PFSK-1 (cell line): ENCODE results near the gene SETD1B.

Source experiments
- FOXP2 ChIP-seq: optimal IDR thresholded peaks from 2 replicates; pipeline ENCODE3; 2011; ENCODE audit warnings: borderline replicate concordance, control low read depth, inconsistent platforms; ENCODE audit not compliant: insufficient read depth; ENCODE audit errors: extremely low read length, extremely low read depth
- POLR2AphosphoS5 ChIP-seq: IDR thresholded peaks from 2 replicates; pipeline ENCODE4 v1.6.1; 2012; ENCODE audit warnings: low read depth, mild to moderate bottlenecking, control low read depth, low read length, moderate library complexity
- SIN3A ChIP-seq: IDR thresholded peaks from 2 replicates; pipeline ENCODE4 v1.6.1; 2012; ENCODE audit warnings: mild to moderate bottlenecking, low read length, moderate library complexity, borderline replicate concordance; ENCODE audit not compliant: insufficient read depth
- TAF1 ChIP-seq: IDR thresholded peaks from 2 replicates; pipeline ENCODE4 v1.6.1; 2012; ENCODE audit warnings: low read length, control low read depth, borderline replicate concordance; ENCODE audit not compliant: insufficient read depth
- TF ChIP-seq, protein P1 (sequence below), 2 experiments: IDR thresholded peaks; 2 replicates each; pipeline versions ENCODE4 v1.6.1 to v1.8.0; 2011 to 2012; ENCODE audit warnings: low read depth in 2 of 2, low read length in 2 of 2, control low read depth in 1 of 2, inconsistent platforms in 1 of 2, mild to moderate bottlenecking in 1 of 2, moderate library complexity in 1 of 2; ENCODE audit not compliant: insufficient read depth in 1 of 2

SETD1B gene

DNA sequence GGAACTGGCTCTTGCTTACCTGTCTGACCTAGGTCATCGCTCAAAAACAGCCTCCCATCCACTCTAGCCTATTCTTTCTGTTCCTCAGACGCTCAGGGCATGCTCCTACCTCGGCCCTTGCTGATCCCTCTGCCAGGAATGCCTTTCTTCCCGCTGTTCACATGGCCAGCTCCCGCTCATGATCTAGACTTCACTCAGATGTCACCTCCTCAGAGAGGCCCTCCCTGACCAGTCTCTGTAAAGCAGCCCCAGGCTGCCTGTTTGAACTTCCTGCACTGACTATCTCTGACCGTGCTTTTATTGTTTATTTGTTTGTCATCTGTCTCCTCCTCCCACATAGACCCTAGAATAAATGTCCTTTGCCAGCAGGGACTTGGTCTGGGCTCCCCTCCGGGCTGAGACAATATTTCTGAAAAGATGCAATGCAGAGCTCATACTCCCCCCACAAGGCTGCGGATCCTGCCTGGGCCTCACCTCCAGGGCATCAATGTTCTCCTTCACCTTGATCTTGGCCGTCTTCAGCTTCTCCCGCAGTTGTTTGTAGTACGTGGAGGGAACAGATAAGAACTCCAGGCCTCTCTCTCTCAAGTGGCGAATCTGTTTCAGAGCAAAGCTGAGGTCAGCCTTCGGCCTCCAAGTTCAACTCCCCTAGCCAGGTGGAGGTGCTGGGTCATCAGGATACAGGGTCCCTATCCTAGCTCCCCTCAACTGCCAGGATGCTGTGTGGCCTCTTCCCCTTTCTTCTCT, 39.6 kb downstream of the SETD1B start:
- TF ChIP-seq TAF1 (no peak), SIN3A (no peak), POLR2AphosphoS5 (no peak), FOXP2 (no peak)
- TF ChIP-seq, protein P1, sequence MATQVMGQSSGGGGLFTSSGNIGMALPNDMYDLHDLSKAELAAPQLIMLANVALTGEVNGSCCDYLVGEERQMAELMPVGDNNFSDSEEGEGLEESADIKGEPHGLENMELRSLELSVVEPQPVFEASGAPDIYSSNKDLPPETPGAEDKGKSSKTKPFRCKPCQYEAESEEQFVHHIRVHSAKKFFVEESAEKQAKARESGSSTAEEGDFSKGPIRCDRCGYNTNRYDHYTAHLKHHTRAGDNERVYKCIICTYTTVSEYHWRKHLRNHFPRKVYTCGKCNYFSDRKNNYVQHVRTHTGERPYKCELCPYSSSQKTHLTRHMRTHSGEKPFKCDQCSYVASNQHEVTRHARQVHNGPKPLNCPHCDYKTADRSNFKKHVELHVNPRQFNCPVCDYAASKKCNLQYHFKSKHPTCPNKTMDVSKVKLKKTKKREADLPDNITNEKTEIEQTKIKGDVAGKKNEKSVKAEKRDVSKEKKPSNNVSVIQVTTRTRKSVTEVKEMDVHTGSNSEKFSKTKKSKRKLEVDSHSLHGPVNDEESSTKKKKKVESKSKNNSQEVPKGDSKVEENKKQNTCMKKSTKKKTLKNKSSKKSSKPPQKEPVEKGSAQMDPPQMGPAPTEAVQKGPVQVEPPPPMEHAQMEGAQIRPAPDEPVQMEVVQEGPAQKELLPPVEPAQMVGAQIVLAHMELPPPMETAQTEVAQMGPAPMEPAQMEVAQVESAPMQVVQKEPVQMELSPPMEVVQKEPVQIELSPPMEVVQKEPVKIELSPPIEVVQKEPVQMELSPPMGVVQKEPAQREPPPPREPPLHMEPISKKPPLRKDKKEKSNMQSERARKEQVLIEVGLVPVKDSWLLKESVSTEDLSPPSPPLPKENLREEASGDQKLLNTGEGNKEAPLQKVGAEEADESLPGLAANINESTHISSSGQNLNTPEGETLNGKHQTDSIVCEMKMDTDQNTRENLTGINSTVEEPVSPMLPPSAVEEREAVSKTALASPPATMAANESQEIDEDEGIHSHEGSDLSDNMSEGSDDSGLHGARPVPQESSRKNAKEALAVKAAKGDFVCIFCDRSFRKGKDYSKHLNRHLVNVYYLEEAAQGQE (IDR thresholded peaks at IDR 0.05; ENCODE audit: insufficient read depth in 1 of 2, low read depth in 2 of 2, low read length in 2 of 2) = no peak

DNA sequence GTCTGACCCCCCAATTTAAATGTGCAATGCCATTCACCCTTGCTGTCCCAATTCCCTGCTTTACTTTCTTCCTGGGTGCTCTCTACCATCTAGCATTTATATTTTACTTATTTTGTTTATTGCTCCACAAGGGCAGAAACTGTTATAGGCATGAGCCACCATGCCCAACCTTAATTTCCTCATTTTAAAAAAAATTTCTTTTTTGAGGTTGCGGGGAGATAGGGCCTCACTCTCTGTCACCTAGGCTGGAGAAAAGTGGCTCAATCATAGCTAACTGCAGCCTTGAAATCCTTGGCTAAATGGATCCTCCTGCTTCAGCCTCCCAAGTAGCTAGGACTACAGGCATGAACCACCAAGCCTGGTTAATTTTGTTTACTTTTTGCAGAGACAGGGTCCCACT, 41.9 kb downstream of the SETD1B start:
- TF ChIP-seq FOXP2 (no peak), SIN3A (no peak), POLR2AphosphoS5 (no peak), TAF1 (no peak)
- TF ChIP-seq, protein P1 (IDR thresholded peaks at IDR 0.05; ENCODE audit: insufficient read depth in 1 of 2, low read depth in 2 of 2, low read length in 2 of 2) = no peak

DNA sequence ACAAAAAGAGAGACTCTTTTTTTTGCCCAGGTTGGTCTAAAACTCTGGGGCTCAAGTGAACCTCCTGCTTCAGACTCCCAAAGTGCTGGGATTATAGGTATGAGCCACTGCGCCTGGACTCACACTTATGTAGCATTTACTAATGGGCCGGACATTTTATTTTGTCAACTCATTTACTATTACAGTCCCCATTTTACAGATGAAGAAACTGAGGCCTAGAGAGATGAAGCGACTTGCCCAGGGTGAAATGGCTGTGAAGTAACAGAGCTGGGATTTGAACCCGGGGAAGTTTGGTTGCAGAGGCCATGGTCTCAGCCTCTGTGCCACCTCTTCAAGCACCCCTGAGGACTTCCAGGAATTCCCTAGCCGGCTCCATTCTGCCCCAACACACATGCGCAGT, 45.4 kb downstream of the SETD1B start:
- TF ChIP-seq SIN3A = no peak
- TF ChIP-seq FOXP2 = no peak
- TF ChIP-seq TAF1 = no peak
- TF ChIP-seq, protein P1 (IDR thresholded peaks at IDR 0.05; ENCODE audit: insufficient read depth in 1 of 2, low read depth in 2 of 2, low read length in 2 of 2) = no peak
- no peak for TF ChIP-seq POLR2AphosphoS5

DNA sequence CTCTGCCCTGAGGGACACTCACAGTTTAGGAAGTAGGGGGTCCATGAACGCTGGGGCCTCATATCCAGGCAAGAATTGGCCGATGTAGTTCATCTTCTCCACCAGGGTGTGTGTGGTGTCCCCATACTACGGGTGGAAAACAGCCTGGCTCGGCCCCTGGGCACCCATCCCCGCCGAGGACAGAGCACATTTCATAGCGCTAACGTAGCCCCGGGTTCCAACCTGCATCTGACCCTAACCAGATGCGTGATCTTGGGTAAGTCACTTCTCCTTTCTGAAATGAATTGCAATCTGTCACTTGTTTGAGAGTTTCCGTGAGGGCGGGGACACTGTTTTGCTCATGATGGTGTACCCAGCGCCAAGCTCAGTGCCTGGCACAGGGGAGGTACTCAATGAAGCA, 45.9 kb downstream of the SETD1B start:
- TF ChIP-seq SIN3A (no peak), POLR2AphosphoS5 (no peak), TAF1 (no peak)
- TF ChIP-seq, protein P1 (IDR thresholded peaks at IDR 0.05; ENCODE audit: insufficient read depth in 1 of 2, low read depth in 2 of 2, low read length in 2 of 2) = no peak
